ENCODE data around the gene CPA5. TPM values are rescaled to one million over a fixed set of nuclear protein-coding genes. Genes with fewer than 3 reads are reported as not detected.
A peak's percentile ranks its signal among the peaks of the same experiment; 100 is the strongest.

Gene CPA5
- total and polyA plus RNA-seq, 2 experiments from 2014 or later, result not detected

GRCh38 chr7:130322615-130323014 is 22.0 kb upstream of the CPA5 start:
- Mint-ChIP-seq H3K27me3 (ENCODE audit: insufficient read depth, low read depth, poor library complexity) (peaks cover 3% of the 10 kb centered on the region), H3K36me3 (ENCODE audit: low read depth) (no peaks in the 10 kb centered on the region), H3K4me1 (peaks cover 15% of the 10 kb centered on the region), H3K27ac (no peak overlapping the region), H3K4me3 (no peak overlapping the region), H3K9me3 (no peaks in the 10 kb centered on the region; the same call in 2 of the 3 replicates)
- Histone ChIP-seq H3K9me2 (ENCODE audit: insufficient read depth) (peaks cover 7% of the 10 kb centered on the region; the same call in 1 of the 2 replicates), H4K20me1 (replicated peaks; ENCODE audit: insufficient read depth) (no peaks in the 10 kb centered on the region), H3F3A (replicated peaks; ENCODE audit: low read depth) (no peaks in the 10 kb centered on the region), H2AFZ (peak overlapping the region; percentile 69; the same call in 1 of the 2 replicates), H3K4me2 (no peak overlapping the region), H3K79me2 (replicated peaks; ENCODE audit: insufficient read depth) (no peaks in the 10 kb centered on the region), H3K36me3 (ENCODE audit: insufficient read depth) (no peaks in the 10 kb centered on the region), H3K4me3 (no peak overlapping the region), H3K27ac (ENCODE audit: low read depth) (no peak overlapping the region), H3K4me1 (ENCODE audit: insufficient read depth) (no peaks in the 10 kb centered on the region), H3K27me3 (ENCODE audit: insufficient read depth) (no peaks in the 10 kb centered on the region)
- DNase-seq (ENCODE audit: low spot score), result no peak
- TF ChIP-seq STAT1 (IDR thresholded peaks at IDR 0.05; ENCODE audit: unreplicated experiment), result no peak
- no peak for TF ChIP-seq EZH2phosphoT487 (IDR thresholded peaks at IDR 0.05; ENCODE audit: unreplicated experiment)
- no peak for TF ChIP-seq ZNF462 (CRISPR knock-in tag; IDR thresholded peaks at IDR 0.05)
- no peak for TF ChIP-seq REST (IDR thresholded peaks at IDR 0.05; ENCODE audit: unreplicated experiment)
- no peak for TF ChIP-seq ZNF114 (CRISPR knock-in tag; IDR thresholded peaks at IDR 0.05)
- TF ChIP-seq JUNB (IDR thresholded peaks at IDR 0.05; ENCODE audit: unreplicated experiment), result no peak
- no peak for TF ChIP-seq ETS1 (IDR thresholded peaks at IDR 0.05)
- no peak for TF ChIP-seq NANOG (IDR thresholded peaks at IDR 0.05; ENCODE audit: borderline replicate concordance)
- TF ChIP-seq EZH2 (IDR thresholded peaks at IDR 0.05; ENCODE audit: low read depth, unreplicated experiment), result no peak
- TF ChIP-seq POLR2AphosphoS5 (IDR thresholded peaks at IDR 0.05; ENCODE audit: low read depth), result no peak
- no peak; the same call in 2 of the 3 replicates for ATAC-seq

Measured in GM23338 (cell line).